Measurements from ENCODE around the gene SOX10. TPM values are rescaled to one million over a fixed set of nuclear protein-coding genes. Genes with fewer than 3 reads are reported as not detected.

Gene SOX10
- total RNA-seq, 1 donor from 2014 or later: 1.2 TPM

DNA sequence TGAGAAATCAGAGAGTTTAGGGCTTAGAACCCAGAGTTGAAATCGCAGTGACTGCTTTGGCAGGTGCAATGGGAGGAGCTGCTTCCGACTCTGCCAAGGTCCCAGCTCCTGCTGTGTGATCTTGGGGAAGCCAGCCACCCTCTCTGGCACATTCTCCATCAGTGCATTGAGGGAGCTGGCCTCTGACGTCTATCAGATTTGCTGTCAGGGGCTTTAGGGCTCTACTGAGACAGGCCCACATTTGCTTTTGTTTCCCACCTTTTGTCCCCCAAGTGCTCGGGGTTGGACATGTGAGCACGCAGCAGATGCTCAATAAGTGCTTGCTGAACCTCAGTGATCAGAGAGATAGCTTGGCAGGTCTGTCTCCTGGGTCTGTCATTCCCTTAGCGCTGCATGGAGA, 10.6 kb upstream of the SOX10 start:
- DNase-seq: no peak
- TF ChIP-seq, protein P1, sequence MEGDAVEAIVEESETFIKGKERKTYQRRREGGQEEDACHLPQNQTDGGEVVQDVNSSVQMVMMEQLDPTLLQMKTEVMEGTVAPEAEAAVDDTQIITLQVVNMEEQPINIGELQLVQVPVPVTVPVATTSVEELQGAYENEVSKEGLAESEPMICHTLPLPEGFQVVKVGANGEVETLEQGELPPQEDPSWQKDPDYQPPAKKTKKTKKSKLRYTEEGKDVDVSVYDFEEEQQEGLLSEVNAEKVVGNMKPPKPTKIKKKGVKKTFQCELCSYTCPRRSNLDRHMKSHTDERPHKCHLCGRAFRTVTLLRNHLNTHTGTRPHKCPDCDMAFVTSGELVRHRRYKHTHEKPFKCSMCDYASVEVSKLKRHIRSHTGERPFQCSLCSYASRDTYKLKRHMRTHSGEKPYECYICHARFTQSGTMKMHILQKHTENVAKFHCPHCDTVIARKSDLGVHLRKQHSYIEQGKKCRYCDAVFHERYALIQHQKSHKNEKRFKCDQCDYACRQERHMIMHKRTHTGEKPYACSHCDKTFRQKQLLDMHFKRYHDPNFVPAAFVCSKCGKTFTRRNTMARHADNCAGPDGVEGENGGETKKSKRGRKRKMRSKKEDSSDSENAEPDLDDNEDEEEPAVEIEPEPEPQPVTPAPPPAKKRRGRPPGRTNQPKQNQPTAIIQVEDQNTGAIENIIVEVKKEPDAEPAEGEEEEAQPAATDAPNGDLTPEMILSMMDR (IDR thresholded peaks at IDR 0.05; ENCODE audit: borderline replicate concordance): no peak
- Histone ChIP-seq H3K4me3 (no peak overlapping the region), H3K4me1 (peaks cover 20% of the 10 kb centered on the region), H3K9me3 (replicated peaks) (no peaks in the 10 kb centered on the region), H3K27me3 (ENCODE audit: low read depth) (no peaks in the 10 kb centered on the region), H3K27ac (replicated peaks) (no peak overlapping the region), H3K36me3 (no peaks in the 10 kb centered on the region)
- intact Hi-C loops (cut with micrococcal nuclease): no loop called here

DNA sequence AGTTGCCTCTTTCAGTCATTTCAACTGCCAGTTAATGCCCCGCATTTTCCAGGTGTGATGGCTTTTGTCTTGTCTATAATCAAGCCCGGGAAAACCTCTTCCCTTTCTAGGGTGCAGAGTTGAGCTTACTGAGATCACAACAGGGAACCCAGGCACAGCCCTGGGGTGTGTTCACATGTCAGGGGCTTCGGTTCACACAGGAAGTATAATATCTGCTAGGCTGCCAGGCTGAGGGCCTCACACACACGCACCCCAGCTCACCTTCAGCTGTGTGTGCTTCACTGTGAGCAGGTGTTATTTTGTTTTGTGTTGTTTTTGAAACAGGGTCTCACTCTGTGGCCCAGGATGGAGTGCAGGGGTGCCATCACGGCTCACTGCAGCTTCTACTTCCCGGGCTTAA, 9.7 kb upstream of the SOX10 start:
- Histone ChIP-seq H3K9me3 (replicated peaks) (no peaks in the 10 kb centered on the region), H3K27ac (replicated peaks) (no peak overlapping the region), H3K27me3 (ENCODE audit: low read depth) (no peaks in the 10 kb centered on the region), H3K36me3 (no peaks in the 10 kb centered on the region), H3K4me3 (no peak overlapping the region), H3K4me1 (peaks cover 23% of the 10 kb centered on the region)
- intact Hi-C loops (cut with micrococcal nuclease): no loop called here
- TF ChIP-seq, protein P1 (IDR thresholded peaks at IDR 0.05; ENCODE audit: borderline replicate concordance): no peak
- DNase-seq: no peak

DNA sequence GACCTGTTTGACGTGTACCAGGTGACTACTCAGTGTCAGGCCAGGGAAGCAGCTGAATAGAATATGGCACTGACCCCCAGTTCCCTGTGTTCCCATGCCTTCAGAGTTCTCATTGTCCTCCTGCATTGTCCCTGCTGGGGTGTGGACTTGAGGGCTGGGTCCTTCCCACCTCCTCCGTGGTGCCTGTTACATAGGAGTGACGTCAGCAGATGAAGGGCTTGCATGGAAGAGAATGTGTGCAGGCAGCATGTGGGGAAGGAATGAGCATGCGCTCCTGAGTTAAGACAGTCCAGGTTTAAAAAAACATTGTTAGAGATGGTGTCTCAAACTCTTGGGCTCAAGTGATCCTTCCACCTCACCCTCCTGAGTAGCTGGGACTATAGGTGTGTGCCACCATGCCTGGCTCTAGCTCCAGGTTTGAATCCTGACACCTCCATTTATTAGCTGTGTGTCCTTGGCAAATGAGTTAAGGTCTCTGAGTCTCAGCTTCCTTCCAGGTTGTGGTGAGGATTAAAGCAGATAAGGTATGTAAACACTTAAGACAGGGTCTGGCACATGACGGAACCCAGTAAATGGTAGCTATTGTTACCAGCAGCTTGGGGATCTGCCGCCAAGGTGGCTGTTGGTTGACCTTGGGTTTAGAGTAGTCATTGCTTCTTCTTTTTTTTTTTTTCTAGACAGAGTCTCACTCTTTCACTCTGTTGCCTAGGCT, 7.5 kb upstream of the SOX10 start:
- no peak overlapping the region for H3K4me3 ChIP-seq
- no peak for DNase-seq
- H3K27ac ChIP-seq (replicated peaks): no peak overlapping the region
- TF ChIP-seq, protein P1 (IDR thresholded peaks at IDR 0.05; ENCODE audit: borderline replicate concordance): no peak
- no peaks in the 10 kb centered on the region for H3K9me3 ChIP-seq (replicated peaks)
- no peaks in the 10 kb centered on the region for H3K27me3 ChIP-seq (ENCODE audit: low read depth)
- no peaks in the 10 kb centered on the region for H3K36me3 ChIP-seq
- intact Hi-C loops (cut with micrococcal nuclease): no loop called here
- peaks cover 23% of the 10 kb centered on the region for H3K4me1 ChIP-seq

DNA sequence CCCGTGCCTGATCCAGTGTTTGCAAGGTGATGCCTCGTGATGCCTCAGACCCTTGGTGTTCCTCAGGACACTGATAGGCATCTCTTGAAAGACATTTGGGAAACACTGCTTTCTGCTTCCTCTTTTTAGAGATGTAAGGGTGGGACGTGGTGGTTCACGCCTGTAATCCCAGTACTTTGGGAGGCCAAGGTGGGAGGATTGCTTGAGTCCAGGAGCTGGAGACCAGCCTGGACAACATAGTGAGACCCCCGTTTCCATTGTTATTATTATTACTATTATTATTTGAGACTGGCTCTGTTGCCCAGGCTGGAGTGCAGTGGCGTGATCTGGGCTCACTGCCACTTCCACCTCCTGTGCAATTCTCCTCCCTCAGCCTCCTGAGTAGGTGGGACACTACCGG, 6.5 kb upstream of the SOX10 start:
- TF ChIP-seq, protein P1 (IDR thresholded peaks at IDR 0.05; ENCODE audit: borderline replicate concordance): no peak
- intact Hi-C loops (cut with micrococcal nuclease): no loop called here
- Histone ChIP-seq H3K4me1 (peaks cover 13% of the 10 kb centered on the region), H3K27ac (replicated peaks) (no peak overlapping the region), H3K27me3 (ENCODE audit: low read depth) (no peaks in the 10 kb centered on the region), H3K9me3 (replicated peaks) (no peaks in the 10 kb centered on the region), H3K4me3 (no peak overlapping the region), H3K36me3 (peaks cover 4% of the 10 kb centered on the region)
- DNase-seq: no peak

DNA sequence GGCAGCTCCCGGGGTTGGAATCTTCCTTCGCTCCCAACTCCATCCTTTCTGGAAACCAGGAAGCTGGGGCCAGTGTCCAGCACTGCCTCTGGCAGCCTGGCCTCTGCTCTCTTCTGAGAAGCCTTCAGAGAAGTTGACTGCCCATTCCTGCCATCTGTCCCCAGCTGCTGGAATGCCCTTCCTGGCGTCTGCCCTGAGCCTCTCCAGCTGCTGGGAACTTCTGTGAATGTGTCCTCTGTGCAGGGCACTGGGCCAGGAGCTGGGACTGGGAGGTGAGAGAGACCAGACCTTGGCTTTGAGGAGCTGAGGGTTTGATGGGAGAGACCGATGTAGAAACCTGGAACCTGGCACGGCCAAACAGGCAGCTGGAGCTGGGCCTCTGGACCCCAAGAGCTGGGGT, 5.9 kb upstream of the SOX10 start:
- intact Hi-C loops (cut with micrococcal nuclease): no loop called here
- peaks cover 9% of the 10 kb centered on the region for H3K4me1 ChIP-seq
- TF ChIP-seq, protein P1 (IDR thresholded peaks at IDR 0.05; ENCODE audit: borderline replicate concordance): no peak
- H3K27ac ChIP-seq (replicated peaks): no peak overlapping the region
- no peaks in the 10 kb centered on the region for H3K27me3 ChIP-seq (ENCODE audit: low read depth)
- H3K4me3 ChIP-seq: no peak overlapping the region
- H3K36me3 ChIP-seq: peaks cover 4% of the 10 kb centered on the region
- peak; percentile 46 for DNase-seq
- H3K9me3 ChIP-seq (replicated peaks): no peaks in the 10 kb centered on the region
